SU-DHL-6 (cell line): Measurements from ENCODE around the gene C2CD3.

Experiments
- H2AFZ ChIP-seq: fragments of 200-600 bp; sonication (generic); 2 replicates; pipeline ENCODE4 v1.6.1; 2014; ENCODE audit warnings: low read depth, mild to moderate bottlenecking, moderate library complexity, mixed read lengths, antibody characterized with exemption, low read length; ENCODE audit not compliant: severe bottlenecking
- H3F3A ChIP-seq: fragments of 200-600 bp; shearing (Covaris generic); 2 replicates; pipeline ENCODE4 v1.6.0; 2016; ENCODE audit warnings: antibody characterized with exemption, mild to moderate bottlenecking; ENCODE audit not compliant: insufficient read depth
- H3K27ac ChIP-seq: fragments of 200-600 bp; sonication (generic); 2 replicates; pipeline ENCODE4 v1.5.1; 2016; ENCODE audit warnings: low read depth, mild to moderate bottlenecking, low read length, moderate library complexity, mixed read lengths
- H3K27me3 ChIP-seq: fragments of 200-600 bp; sonication (generic), shearing (Covaris generic); 2 replicates; pipeline ENCODE4 v1.6.0; 2014; ENCODE audit warnings: mild to moderate bottlenecking, low read length
- H3K36me3 ChIP-seq: fragments of 200-600 bp; sonication (generic); 2 replicates; pipeline ENCODE4 v1.6.1; 2014; ENCODE audit warnings: mild to moderate bottlenecking, low read length, mixed read lengths
- H3K4me2 ChIP-seq: fragments of 300-600, 200-600 bp; shearing (Covaris generic), sonication (generic); 2 replicates; pipeline ENCODE4 v1.6.0; 2014; ENCODE audit warnings: low read length, low read depth, mild to moderate bottlenecking; ENCODE audit not compliant: poor library complexity, severe bottlenecking
- H3K4me3 ChIP-seq: fragments of 200-600 bp; sonication (generic); 2 replicates; pipeline ENCODE4 v1.5.1; 2014; ENCODE audit warnings: antibody characterized with exemption, low read length, mild to moderate bottlenecking, mixed read lengths; ENCODE audit not compliant: insufficient read depth, poor library complexity, severe bottlenecking
- H3K79me2 ChIP-seq: fragments of 200-600 bp; sonication (generic); 2 replicates; pipeline ENCODE4 v1.6.1; 2014; ENCODE audit warnings: mild to moderate bottlenecking, low read length, moderate library complexity; ENCODE audit not compliant: insufficient read depth
- H3K9ac ChIP-seq: fragments of 200-600 bp; sonication (generic); 2 replicates; pipeline ENCODE4 v1.7.0; 2014; ENCODE audit warnings: mild to moderate bottlenecking, low read length
- H3K9me2 ChIP-seq: fragments of 200-600 bp; sonication (generic); replicated peaks from 2 replicates; pipeline ENCODE4 v1.6.1; 2014; ENCODE audit warnings: low read length; ENCODE audit not compliant: insufficient read depth
- H3K9me3 ChIP-seq: fragments of 200-600 bp; sonication (generic); 2 replicates; pipeline ENCODE4 v1.6.1; 2014; ENCODE audit warnings: low read length, mixed read lengths; ENCODE audit not compliant: insufficient read depth
- H4K20me1 ChIP-seq: fragments of 200-600 bp; sonication (generic); 2 replicates; pipeline ENCODE4 v1.6.1; 2014; ENCODE audit warnings: low read depth, mild to moderate bottlenecking, antibody characterized with exemption, low read length, moderate library complexity, mixed read lengths
- CTCF ChIP-seq: fragments of 200-600 bp; sonication (generic); IDR thresholded peaks from one replicate; pipeline ENCODE4 v1.5.1; 2017; ENCODE audit warnings: antibody characterized with exemption, mild to moderate bottlenecking, low read length, moderate library complexity; ENCODE audit not compliant: insufficient read depth, poor library complexity, severe bottlenecking
- EZH2phosphoT487 ChIP-seq: fragments of 200-600 bp; sonication (generic), shearing (Covaris generic); conservative IDR thresholded peaks from 2 replicates; pipeline ENCODE4 v1.6.1; 2018; ENCODE audit warnings: mild to moderate bottlenecking, antibody characterized with exemption, low read length, moderate library complexity, mixed read lengths

C2CD3 gene

GRCh38 chr11:74157169-74157568 is 13.6 kb downstream of the C2CD3 start:
- Histone ChIP-seq H4K20me1 (no peaks in the 10 kb centered on the region), H3F3A (no peaks in the 10 kb centered on the region), H3K9me2 (no peaks in the 10 kb centered on the region), H3K27ac (no peak overlapping the region), H3K9me3 (no peaks in the 10 kb centered on the region), H3K79me2 (peaks cover 53% of the 10 kb centered on the region), H3K27me3 (no peaks in the 10 kb centered on the region), H3K4me2 (no peak overlapping the region), H3K4me3 (no peak overlapping the region), H2AFZ (no peak overlapping the region), H3K36me3 (peaks cover 20% of the 10 kb centered on the region; the same call in 1 of the 2 replicates), H3K9ac (no peak overlapping the region)
- TF ChIP-seq EZH2phosphoT487 = no peak
- no peak for TF ChIP-seq CTCF

- H3K9ac ChIP-seq = no peak overlapping the region
- no peak for TF ChIP-seq CTCF
- no peak for TF ChIP-seq EZH2phosphoT487
- H4K20me1 ChIP-seq = no peaks in the 10 kb centered on the region
- no peak overlapping the region for H3K4me3 ChIP-seq
- no peaks in the 10 kb centered on the region for H3K9me3 ChIP-seq
- H3K4me2 ChIP-seq = no peak overlapping the region
- H3K79me2 ChIP-seq = peaks cover 45% of the 10 kb centered on the region
- H2AFZ ChIP-seq = no peak overlapping the region
- no peaks in the 10 kb centered on the region for H3F3A ChIP-seq
- no peaks in the 10 kb centered on the region for H3K9me2 ChIP-seq
- H3K36me3 ChIP-seq = peaks cover 12% of the 10 kb centered on the region; the same call in 1 of the 2 replicates
- H3K27ac ChIP-seq = no peak overlapping the region
- H3K27me3 ChIP-seq = no peaks in the 10 kb centered on the region
Observed at GRCh38 chr11:74154620-74155281, 16.1 kb downstream of the C2CD3 start.

- H3F3A ChIP-seq = no peaks in the 10 kb centered on the region
- no peak overlapping the region for H3K4me3 ChIP-seq
- TF ChIP-seq EZH2phosphoT487 (no peak), CTCF (no peak)
- no peaks in the 10 kb centered on the region for H4K20me1 ChIP-seq
- H3K9me2 ChIP-seq = no peaks in the 10 kb centered on the region
- H3K9me3 ChIP-seq = no peaks in the 10 kb centered on the region
- no peak overlapping the region for H3K9ac ChIP-seq
- H3K27me3 ChIP-seq = no peaks in the 10 kb centered on the region
- no peak overlapping the region for H3K4me2 ChIP-seq
- peaks cover 50% of the 10 kb centered on the region for H3K79me2 ChIP-seq
- H3K27ac ChIP-seq = no peak overlapping the region
- no peak overlapping the region for H2AFZ ChIP-seq
- peaks cover 12% of the 10 kb centered on the region; the same call in 1 of the 2 replicates for H3K36me3 ChIP-seq
Observed at GRCh38 chr11:74153224-74153623, 17.6 kb downstream of the C2CD3 start.
